Stimulated activated naive CD8-positive, alpha-beta T cell treated with anti-CD3 and anti-CD28 coated beads, Interleukin-15, Interleukin-2, amounts not matched to agents 100 ng/mL and 50 ng/mL, for 24 hours (primary cell): Measurements from ENCODE around the gene GLRA3.

ENCODE experiments used
- H3K27ac Mint-ChIP-seq: one replicate; pipeline ENCODE4 v1.8.0; 2021; ENCODE audit warnings: mild to moderate bottlenecking, mixed read lengths
- H3K27me3 Mint-ChIP-seq: one replicate; pipeline ENCODE4 v1.8.0; 2021; ENCODE audit warnings: mixed read lengths
- H3K36me3 Mint-ChIP-seq: one replicate; pipeline ENCODE4 v1.8.0; 2021; ENCODE audit warnings: low read depth, mixed read lengths
- H3K4me1 Mint-ChIP-seq: one replicate; pipeline ENCODE4 v1.8.0; 2021; ENCODE audit warnings: low read depth, mixed read lengths
- H3K4me3 Mint-ChIP-seq: one replicate; pipeline ENCODE4 v1.8.0; 2021; ENCODE audit warnings: mild to moderate bottlenecking, mixed read lengths
- H3K9me3 Mint-ChIP-seq: one replicate; pipeline ENCODE4 v1.8.0; 2021; ENCODE audit warnings: mixed read lengths

Gene GLRA3

GRCh38 chr4:174593701-174594100 is 235.3 kb downstream of the GLRA3 start:
- H3K9me3 Mint-ChIP-seq = peaks cover 4% of the 10 kb centered on the region
- no peaks in the 10 kb centered on the region for H3K27me3 Mint-ChIP-seq
- H3K36me3 Mint-ChIP-seq = no peaks in the 10 kb centered on the region
- H3K4me3 Mint-ChIP-seq = no peak overlapping the region
- no peak overlapping the region for H3K27ac Mint-ChIP-seq
- H3K4me1 Mint-ChIP-seq = peaks cover 10% of the 10 kb centered on the region

DNA sequence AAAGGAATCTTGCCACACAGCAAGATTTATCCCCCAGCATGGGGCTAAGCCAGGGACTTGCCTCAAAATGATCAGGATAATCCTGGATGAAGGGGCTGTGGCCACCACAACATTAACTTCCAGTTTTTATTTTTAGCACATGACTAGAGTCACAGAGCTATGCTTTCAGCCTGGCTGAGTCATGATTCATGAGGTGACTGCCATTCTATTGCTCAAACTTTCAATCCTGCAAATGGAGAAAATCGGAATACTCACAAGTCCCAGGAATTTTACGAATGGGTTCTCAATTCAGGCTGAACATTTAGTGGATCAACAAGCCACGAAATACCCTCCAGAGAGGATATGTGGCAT is 236.1 kb downstream of the GLRA3 start:
- H3K36me3 Mint-ChIP-seq = no peaks in the 10 kb centered on the region

GRCh38 chr4:174592256-174592984 is 236.6 kb downstream of the GLRA3 start:
- H3K36me3 Mint-ChIP-seq = no peaks in the 10 kb centered on the region
- H3K27me3 Mint-ChIP-seq = no peaks in the 10 kb centered on the region
- peaks cover 10% of the 10 kb centered on the region for H3K4me1 Mint-ChIP-seq
- H3K27ac Mint-ChIP-seq = no peak overlapping the region
- no peak overlapping the region for H3K4me3 Mint-ChIP-seq
- peaks cover 4% of the 10 kb centered on the region for H3K9me3 Mint-ChIP-seq

More for the DNA sequence above, 236.1 kb downstream of the GLRA3 start:
- Mint-ChIP-seq H3K27me3 (no peaks in the 10 kb centered on the region), H3K4me3 (no peak overlapping the region), H3K4me1 (peaks cover 10% of the 10 kb centered on the region), H3K9me3 (peaks cover 4% of the 10 kb centered on the region), H3K27ac (no peak overlapping the region)

- H3K27ac Mint-ChIP-seq = no peak overlapping the region
- H3K36me3 Mint-ChIP-seq = no peaks in the 10 kb centered on the region
- peaks cover 10% of the 10 kb centered on the region for H3K4me1 Mint-ChIP-seq
- peaks cover 4% of the 10 kb centered on the region for H3K9me3 Mint-ChIP-seq
- H3K27me3 Mint-ChIP-seq = no peaks in the 10 kb centered on the region
- H3K4me3 Mint-ChIP-seq = no peak overlapping the region
Measured at GRCh38 chr4:174591243-174592021, 237.6 kb downstream of the GLRA3 start.

GRCh38 chr4:174590336-174590735 is 238.7 kb downstream of the GLRA3 start:
- H3K27ac Mint-ChIP-seq = no peak overlapping the region

More at GRCh38 chr4:174590336-174590735, 238.7 kb downstream of the GLRA3 start:
- Mint-ChIP-seq H3K27me3 (no peaks in the 10 kb centered on the region), H3K4me1 (peaks cover 10% of the 10 kb centered on the region), H3K4me3 (no peak overlapping the region), H3K9me3 (peaks cover 4% of the 10 kb centered on the region), H3K36me3 (no peaks in the 10 kb centered on the region)
